GM12878 (cell line): ENCODE data around the gene MAP3K6. TPM values are rescaled to one million over a fixed set of nuclear protein-coding genes. Genes with fewer than 3 reads are reported as not detected.

Experiments
- ATAC-seq: fragments of 200-7000 bp; cut with Tn5 transposase; 3 replicates; pipeline ENCODE4 v1.9.1; 2020; ENCODE audit warnings: mild to moderate bottlenecking, moderate library complexity
- BruUV-seq: library from RNA; stranded (reverse); fragments of 400-500 nt; replicated peaks from 2 replicates; lab custom pipeline; 2021; lab: Mats Ljungman, UMichigan
- CTCF ChIA-PET: fragments of 300-600 bp; sonication (Branson Sonifier 250); formaldehyde crosslinking; extraction: SDS; loops from one replicate; lab custom pipeline; 2021; ENCODE audit warnings: inconsistent platforms; lab: Yijun Ruan, JAX
- POLR2A ChIA-PET: fragments of 350-600 bp; formaldehyde crosslinking; extraction: SDS; loops from one replicate; lab custom pipeline; 2021; ENCODE audit warnings: inconsistent platforms; lab: Charles Lee
- RAD21 ChIA-PET: fragments of 300-600 bp; sonication (Branson Sonifier 250); formaldehyde crosslinking; loops from one replicate; lab custom pipeline; 2023; ENCODE audit warnings: antibody characterized with exemption; ENCODE audit not compliant: unreplicated experiment; lab: Charles Lee
- SMC1A ChIA-PET: fragments of 300-600 bp; sonication (Branson Sonifier 250); formaldehyde crosslinking; loops from one replicate; lab custom pipeline; 2023; ENCODE audit not compliant: unreplicated experiment, uncharacterized antibody; lab: Charles Lee
- DNase-seq: peaks from one replicate; pipeline ENCODE4 v3.0.0-alpha.2; 2011; ENCODE audit warnings: low read depth, low spot score
- FAIRE-seq: peaks from 3 replicates; lab custom pipeline; 2011; peaks lifted over from hg19 to GRCh38; lab: Jason Lieb, UNC
- H2AFZ ChIP-seq: 2 replicates; pipeline ENCODE4 v1.6.0; 2011; ENCODE audit warnings: low read depth, low read length, control low read depth; ENCODE audit not compliant: control insufficient read depth
- H3K27ac ChIP-seq: 2 replicates; pipeline ENCODE4 v1.5.1; 2011; ENCODE audit warnings: control low read depth; ENCODE audit not compliant: control insufficient read depth, insufficient read depth
- H3K27me3 ChIP-seq, 2 experiments: replicated peaks in 1 of 2; 2 replicates each; pipeline versions ENCODE4 v1.6.0 to v1.6.1; 2011; ENCODE audit warnings: low read length in 1 of 2; ENCODE audit not compliant: control insufficient read depth in 2 of 2, insufficient read depth in 2 of 2
- H3K36me3 ChIP-seq, 2 experiments: 2 replicates each; pipeline ENCODE4 v1.5.1; 2011; ENCODE audit warnings: low read length in 1 of 2; ENCODE audit not compliant: control insufficient read depth in 2 of 2, insufficient read depth in 2 of 2
- H3K4me1 ChIP-seq: 2 replicates; pipeline ENCODE4 v1.6.1; 2011; ENCODE audit warnings: mild to moderate bottlenecking, low read length, moderate library complexity, mixed read lengths; ENCODE audit not compliant: control insufficient read depth, insufficient read depth
- H3K4me2 ChIP-seq: 2 replicates; pipeline ENCODE4 v1.6.0; 2011; ENCODE audit warnings: control low read depth; ENCODE audit not compliant: control insufficient read depth, insufficient read depth
- H3K4me3 ChIP-seq: fragments of 200-600 bp; sonication (generic); 2 replicates; pipeline ENCODE4 v1.5.1; 2016
- H3K79me2 ChIP-seq: 2 replicates; pipeline ENCODE4 v1.6.0; 2011; ENCODE audit warnings: low read length; ENCODE audit not compliant: control insufficient read depth, insufficient read depth
- H3K9ac ChIP-seq: 2 replicates; pipeline ENCODE4 v1.8.0; 2011; ENCODE audit warnings: low read length, control low read depth, mixed read lengths; ENCODE audit not compliant: control insufficient read depth, insufficient read depth
- H3K9me3 ChIP-seq: replicated peaks from 3 replicates; pipeline ENCODE4 v1.5.1; 2011; ENCODE audit warnings: mild to moderate bottlenecking, low read length; ENCODE audit not compliant: control insufficient read depth, insufficient read depth
- H4K20me1 ChIP-seq: 2 replicates; pipeline ENCODE4 v1.6.0; 2011; ENCODE audit not compliant: control insufficient read depth, insufficient read depth
- CHD2 ChIP-seq: IDR thresholded peaks from 2 replicates; pipeline ENCODE4 v1.6.1; 2011; ENCODE audit warnings: low read depth, low read length, improper control_type of control experiment, borderline replicate concordance
- HDGF ChIP-seq: fragments of 450-650 bp; IDR thresholded peaks from 2 replicates; pipeline ENCODE4 v1.6.1; 2016; ENCODE audit warnings: antibody characterized with exemption
- PAX5 ChIP-seq: IDR thresholded peaks from 2 replicates; pipeline ENCODE4 v1.6.1; 2011; ENCODE audit warnings: low read depth, low read length, borderline replicate concordance
- POLR2AphosphoS2 ChIP-seq: IDR thresholded peaks from 2 replicates; pipeline ENCODE4 v1.6.1; 2011; ENCODE audit warnings: low read depth, mild to moderate bottlenecking, low read length, improper control_type of control experiment, moderate library complexity
- POU2F2 ChIP-seq: IDR thresholded peaks from 3 replicates; pipeline ENCODE4 v1.6.1; 2011; ENCODE audit warnings: low read depth, mild to moderate bottlenecking, low read length, borderline replicate concordance
- RUNX3 ChIP-seq: IDR thresholded peaks from 2 replicates; pipeline ENCODE4 v1.6.1; 2012; ENCODE audit warnings: low read length, inconsistent platforms
- SREBF2 ChIP-seq: IDR thresholded peaks from 2 replicates; pipeline ENCODE4 v1.6.1; 2012; ENCODE audit warnings: mild to moderate bottlenecking, low read length
- STAT1 ChIP-seq: fragments of 450-650 bp; conservative IDR thresholded peaks from 2 replicates; pipeline ENCODE4 v1.6.1; 2014; ENCODE audit warnings: antibody characterized with exemption, mild to moderate bottlenecking
- WRNIP1 ChIP-seq: IDR thresholded peaks from 2 replicates; pipeline ENCODE4 v1.6.1; 2011; ENCODE audit warnings: low read depth, low read length, improper control_type of control experiment, borderline replicate concordance
- ZBED1 ChIP-seq: IDR thresholded peaks from 2 replicates; pipeline ENCODE4 v1.6.1; 2016; ENCODE audit warnings: borderline replicate concordance
- whole genome bisulfite sequencing: methylation state at CpG from one replicate; pipeline ENCODE4 v1.1.6; 2016; ENCODE audit warnings: low lambda C conversion rate; ENCODE audit not compliant: insufficient replicate concordance, insufficient coverage; ENCODE audit errors: missing lambda C conversion rate; 5-methylcytosine and 5-hydroxymethylcytosine counted together
- in situ Hi-C: fragments of 300-500 bp; cut with MboI; formaldehyde crosslinking; loops from 9 replicates; pipeline ENCODE4 v1.14.3; 2018; ENCODE audit warnings: mixed read lengths
- intact Hi-C: fragments of 100-400 bp; cut with micrococcal nuclease; formaldehyde crosslinking; loops from one replicate; pipeline ENCODE4 v1.14.2; 2022; ENCODE audit not compliant: unreplicated experiment
- polyA plus RNA-seq, 11 experiments: library from polyadenylated mRNA; depleted of rRNA in 4 of 11; unstranded in 6 of 11; stranded (reverse) in 5 of 11; fragments of >200 nt; fragmentation: Nextera tagmentation in 4 of 11; fragmentation: Illumina TruSeq in 1 of 11; extraction: Ambion mirVana in 4 of 11; extraction: Trizol in 1 of 11; gene quantifications; 1 replicate in 1 of 11; 2 replicates in 10 of 11; pipeline versions ENCODE4 v1.2.1 to v1.2.3, GENCODE V29; 2011 to 2016; ENCODE audit warnings: inconsistent platforms in 2 of 11, missing spikeins in 2 of 11, low read depth in 1 of 11
- total RNA-seq, 4 experiments: library from RNA; depleted of rRNA in 3 of 4; stranded (reverse); fragments of >200 nt in 3 of 4; fragmentation: Illumina TruSeq in 1 of 4; extraction: Trizol in 1 of 4; gene quantifications; 2 replicates each; pipeline versions ENCODE4 v1.2.1 to v1.2.3, GENCODE V29; 2013 to 2021

The MAP3K6 gene
- total and polyA plus RNA-seq, 10 of the 15 experiments (the other 5 are each of a cell fraction or from before 2014, with no cell fraction given), result 0.15 to 3.4 (median 1.2) TPM; not detected in 1

GRCh38 chr1:27393641-27394281, 27.0 kb upstream of the MAP3K6 start:
- intact Hi-C loops (loop anchor here (2.0 kb wide), 1 partner anchor 291 kb away; no protein-coding TSS in a partner anchor), in situ Hi-C loops (loop anchor here (5.0 kb wide), 3 partner anchors 91 to 291 kb away; no protein-coding TSS in a partner anchor)
- CTCF ChIA-PET, result interaction anchor here (1.4 to 13.5 kb wide), 5 partner anchors 37 to 291 kb away, joined by 4 to 265 read pairs (median 11); partner anchors contain the start of gene AHDC1

More at GRCh38 chr1:27393641-27394281, 27.0 kb upstream of the MAP3K6 start:
- DNase-seq (no peak), ATAC-seq (no peak), FAIRE-seq (no peak)
- H3K9ac ChIP-seq, result no peak overlapping the region
- TF ChIP-seq ZBED1, result no peak
- TF ChIP-seq WRNIP1, result no peak
- TF ChIP-seq CHD2, result no peak
- TF ChIP-seq SREBF2, result no peak
- no peak for TF ChIP-seq POU2F2
- TF ChIP-seq STAT1, result no peak
- no peak for TF ChIP-seq POLR2AphosphoS2
- TF ChIP-seq PAX5, result no peak
- TF ChIP-seq HDGF, result no peak
- TF ChIP-seq RUNX3, result no peak
- 83% methylated on average over 18 of the region's 18 CpGs for WGBS
- H3K4me3 ChIP-seq, result no peak overlapping the region
- H3K79me2 ChIP-seq, result no peaks in the 10 kb centered on the region
- BruUV-seq, result no TSS peak
- H4K20me1 ChIP-seq, result no peaks in the 10 kb centered on the region
- no peak overlapping the region for H2AFZ ChIP-seq
- H3K4me1 ChIP-seq, result peaks cover 8% of the 10 kb centered on the region
- no peaks in the 10 kb centered on the region for H3K27me3 ChIP-seq
- H3K27ac ChIP-seq, result no peak overlapping the region
- H3K4me2 ChIP-seq, result no peak overlapping the region
- SMC1A ChIA-PET, result interaction anchor here (2.0 to 4.8 kb wide), 2 partner anchors 92 to 97 kb away, joined by 19 to 54 read pairs; no protein-coding TSS in a partner anchor
- POLR2A ChIA-PET, result interaction anchor here (0.5 kb wide), 1 partner anchor 172 kb away, joined by 3 read pairs; no protein-coding TSS in a partner anchor
- H3K9me3 ChIP-seq, result no peaks in the 10 kb centered on the region
- RAD21 ChIA-PET, result interaction anchor here (0.9 to 4.9 kb wide), 4 partner anchors 93 to 213 kb away, joined by 3 to 103 read pairs (median 13); no protein-coding TSS in a partner anchor
- no peaks in the 10 kb centered on the region for H3K36me3 ChIP-seq
